HG03558 (cell line): ENCODE measurements around the gene SGTA.
"Not testable (repeated sequence)": the region's sequence is repeated elsewhere in the genome, so short reads cannot be mapped to it uniquely, and the experiment has no call there.

Experiments used
- ATAC-seq: cut with Tn5 transposase; IDR thresholded peaks from one replicate; pipeline ENCODE4 v1.9.1; 2021; ENCODE audit warnings: moderate number of reproducible peaks; ENCODE audit not compliant: unreplicated experiment; ENCODE audit errors: extremely low read depth

The SGTA gene

GRCh38 chr19:2782936-2783780, at the start of gene SGTA:
TSS of gene SGTA (minus strand) at chr19:2783273. CDS start at chr19:2769068, 14,205 bp downstream.
- ATAC-seq = peak; percentile 48

- ATAC-seq = no peak
Observed at GRCh38 chr19:2827840-2828489, 44.9 kb upstream of the SGTA start.

GRCh38 chr19:2827022-2827421, 43.9 kb upstream of the SGTA start:
- no peak for ATAC-seq

- no peak for ATAC-seq
Observed at GRCh38 chr19:2824129-2824528, 41.1 kb upstream of the SGTA start.

- no peak for ATAC-seq
Observed at GRCh38 chr19:2823646-2824045, 40.6 kb upstream of the SGTA start.

GRCh38 chr19:2822846-2823245, 39.8 kb upstream of the SGTA start:
- no peak for ATAC-seq

- no peak for ATAC-seq
Observed at GRCh38 chr19:2820112-2820702, 37.1 kb upstream of the SGTA start.

- peak; percentile 60 for ATAC-seq
Observed at GRCh38 chr19:2819540-2820111, 36.6 kb upstream of the SGTA start, which contains the start of gene ZNF554. TSS of gene ZNF554 (plus strand) at chr19:2819868. CDS start at chr19:2820072, 204 bp downstream.

- not testable (repeated sequence) for ATAC-seq
Observed at GRCh38 chr19:2817237-2817829, 34.3 kb upstream of the SGTA start.

GRCh38 chr19:2816641-2817040, 33.6 kb upstream of the SGTA start:
- no peak for ATAC-seq

GRCh38 chr19:2815923-2816322, 32.9 kb upstream of the SGTA start:
- ATAC-seq = no peak

- no peak for ATAC-seq
Observed at GRCh38 chr19:2815191-2815614, 32.1 kb upstream of the SGTA start.

GRCh38 chr19:2814426-2814825, 31.4 kb upstream of the SGTA start:
- no peak for ATAC-seq

GRCh38 chr19:2813235-2814160, 30.4 kb upstream of the SGTA start:
- ATAC-seq = no peak

- ATAC-seq = no peak
Observed at GRCh38 chr19:2812414-2813234, 29.6 kb upstream of the SGTA start.

- ATAC-seq = no peak
Observed at GRCh38 chr19:2811735-2812413, 28.8 kb upstream of the SGTA start.

- no peak for ATAC-seq
Observed at GRCh38 chr19:2811221-2811722, 28.2 kb upstream of the SGTA start.
